K562 (cell line): ENCODE results near the gene SREBF1. TPM values are rescaled to one million over a fixed set of nuclear protein-coding genes. Genes with fewer than 3 reads are reported as not detected.
A peak's percentile ranks its signal among the peaks of the same experiment; 100 is the strongest.

ENCODE experiments used
- CREM ChIP-seq: IDR thresholded peaks from 2 replicates; pipeline ENCODE4 v1.6.1; 2014; ENCODE audit warnings: antibody characterized with exemption, low read depth
- DDX20 ChIP-seq: fragments of 450-650 bp; IDR thresholded peaks from 2 replicates; pipeline ENCODE4 v1.6.1; 2016; ENCODE audit warnings: missing genetic modification characterization, low read depth, mild to moderate bottlenecking, missing compliant biosample characterization, moderate library complexity
- HCFC1 ChIP-seq: IDR thresholded peaks from 2 replicates; pipeline ENCODE4 v1.6.1; 2012; ENCODE audit warnings: low read depth, low read length, improper control_type of control experiment
- HINFP ChIP-seq: fragments of 450-650 bp; conservative IDR thresholded peaks from 2 replicates; pipeline ENCODE4 v1.6.1; 2016; ENCODE audit warnings: missing genetic modification characterization, low read depth, mild to moderate bottlenecking, control low read depth, missing compliant biosample characterization
- MTA2 ChIP-seq: fragments of 450-650 bp; IDR thresholded peaks from 2 replicates; pipeline ENCODE4 v1.6.1; 2016; ENCODE audit warnings: low read depth
- MYC ChIP-seq, 2 experiments: fragments of 250-450 bp in 1 of 2; sonication (Bioruptor Pico) in 1 of 2; IDR thresholded peaks; 2 replicates each; pipeline versions ENCODE4 v1.5.1 to v1.6.1; 2012 to 2021; ENCODE audit warnings: low read depth in 2 of 2, borderline replicate concordance in 1 of 2, improper control_type of control experiment in 1 of 2, low read length in 1 of 2, mild to moderate bottlenecking in 1 of 2, moderate library complexity in 1 of 2
- NR2C2 ChIP-seq, 2 experiments: fragments of 200-800 bp in 1 of 2; sonication (Bioruptor generic) in 1 of 2; sonication (generic) in 1 of 2; formaldehyde crosslinking in 1 of 2; IDR thresholded peaks; 2 replicates each; pipeline versions ENCODE4 v1.6.1 to v1.8.0; 2016 to 2022; ENCODE audit warnings: mild to moderate bottlenecking in 1 of 2, missing compliant biosample characterization in 1 of 2, missing genetic modification characterization in 1 of 2, missing genetic modification reagents in 1 of 2
- REST ChIP-seq, 2 experiments: fragments of 450-650 bp; formaldehyde crosslinking in 1 of 2; IDR thresholded peaks; 2 replicates each; pipeline versions ENCODE4 v1.4.0 to v1.6.1; 2014 to 2020; ENCODE audit warnings: mild to moderate bottlenecking in 2 of 2, borderline replicate concordance in 1 of 2, low read depth in 1 of 2
- TAF1 ChIP-seq: IDR thresholded peaks from 2 replicates; pipeline ENCODE4 v1.6.1; 2011; ENCODE audit warnings: mild to moderate bottlenecking, low read length, moderate library complexity; ENCODE audit not compliant: insufficient read depth, control insufficient read depth, severe bottlenecking; ENCODE audit errors: extremely low read depth
- VEZF1 ChIP-seq: fragments of 200-800 bp; sonication (Bioruptor generic); IDR thresholded peaks from 2 replicates; pipeline ENCODE4 v1.6.1; 2017; ENCODE audit warnings: missing genetic modification characterization, missing compliant biosample characterization
- ZBTB17 ChIP-seq: fragments of 450-650 bp; formaldehyde crosslinking; IDR thresholded peaks from 2 replicates; pipeline ENCODE4 v1.4.0; 2020; ENCODE audit warnings: mild to moderate bottlenecking
- ZNF41 ChIP-seq: fragments of 250-450 bp; sonication (Bioruptor Pico); conservative IDR thresholded peaks from 2 replicates; pipeline ENCODE4 v1.4.0; 2020; ENCODE audit warnings: mild to moderate bottlenecking
- ZNF589 ChIP-seq: fragments of 200-800 bp; sonication (Bioruptor generic); IDR thresholded peaks from 2 replicates; pipeline ENCODE4 v1.6.1; 2016; ENCODE audit warnings: low read depth, missing genetic modification characterization, missing compliant biosample characterization
- ZNF766 ChIP-seq: fragments of 200-800 bp; sonication (Bioruptor generic); conservative IDR thresholded peaks from 2 replicates; pipeline ENCODE4 v1.6.1; 2016; ENCODE audit warnings: missing genetic modification characterization, missing compliant biosample characterization
- polyA plus RNA-seq, 8 experiments: library from polyadenylated mRNA; depleted of rRNA in 4 of 8; stranded (reverse) in 5 of 8; unstranded in 3 of 8; fragments of >200 nt; fragmentation: Nextera tagmentation in 2 of 8; fragmentation: Illumina TruSeq in 1 of 8; extraction: Ambion mirVana in 2 of 8; extraction: Trizol in 1 of 8; gene quantifications; 2 replicates each; pipeline versions ENCODE4 v1.2.1 to v1.2.3, GENCODE V29; 2011 to 2014; ENCODE audit warnings: inconsistent platforms in 1 of 8, missing spikeins in 1 of 8
- total RNA-seq, 7 experiments: library from RNA; depleted of rRNA in 6 of 7; stranded (reverse); fragments of >200 nt in 6 of 7; fragmentation: Illumina TruSeq in 2 of 7; extraction: Trizol in 2 of 7; gene quantifications; 2 replicates each; pipeline versions ENCODE4 v1.2.1 to v1.2.3, GENCODE V29; 2011 to 2021; ENCODE audit warnings: low replicate concordance in 1 of 7

Gene SREBF1
- total and polyA plus RNA-seq, 9 of the 15 experiments (the other 6 are each of a cell fraction or from before 2014, with no cell fraction given), result 1.6 to 169 (median 69.4) TPM

GRCh38 chr17:17849845-17850373, 13.1 kb upstream of the SREBF1 start (continued):
- TF ChIP-seq REST (IDR thresholded peaks at IDR 0.05; ENCODE audit: borderline replicate concordance) (no peak; the same call in 1 of the 2 replicates), REST (CRISPR knock-in tag; IDR thresholded peaks at IDR 0.05; ENCODE audit: low read depth) (peak; percentile 76; the same call in 1 of the 2 replicates), MYC (IDR thresholded peaks at IDR 0.05; ENCODE audit: low read depth, low read length) (peak; percentile 11; the same call in 1 of the 2 replicates), MYC (CRISPR knock-in tag; IDR thresholded peaks at IDR 0.05; ENCODE audit: borderline replicate concordance, low read depth) (peak; percentile 34; the same call in 1 of the 2 replicates), CREM (peak; percentile 34), HINFP (tag) (peak; percentile 72; the same call in 1 of the 2 replicates), NR2C2 (CRISPR knock-in tag; IDR thresholded peaks at IDR 0.05) (no peak), NR2C2 (tag; IDR thresholded peaks at IDR 0.05) (peak; percentile 77), TAF1 (peak; percentile 52), ZBTB17 (CRISPR knock-in tag) (peak; percentile 85), ZNF766 (CRISPR knock-in tag) (peak; percentile 80), DDX20 (tag) (peak; percentile 71; the same call in 1 of the 2 replicates), MTA2 (peak; percentile 39; the same call in 1 of the 2 replicates), ZNF589 (CRISPR knock-in tag) (peak; percentile 60; the same call in 1 of the 2 replicates), HCFC1 (peak; percentile 63), VEZF1 (CRISPR knock-in tag) (peak; percentile 74), ZNF41 (CRISPR knock-in tag) (peak; percentile 75; the same call in 1 of the 2 replicates)
